OCI-LY7 (cell line): ENCODE results near the gene CNKSR2. TPM values are rescaled to one million over a fixed set of nuclear protein-coding genes. Genes with fewer than 3 reads are reported as not detected.

Experiments
- BruUV-seq: library from RNA; stranded (reverse); fragments of 400-500 nt; replicated peaks from 2 replicates; lab custom pipeline; 2021; lab: Mats Ljungman, UMichigan
- CTCF ChIA-PET: fragments of 300-600 bp; sonication (Branson Sonifier 250); formaldehyde crosslinking; loops from one replicate; lab custom pipeline; 2022; ENCODE audit warnings: antibody characterized with exemption; ENCODE audit not compliant: unreplicated experiment; lab: Charles Lee
- POLR2A ChIA-PET: fragments of 300-600 bp; sonication (Branson Sonifier 250); formaldehyde crosslinking; loops from one replicate; lab custom pipeline; 2022; ENCODE audit warnings: antibody characterized with exemption; lab: Charles Lee
- DNase-seq: peaks from one replicate; pipeline ENCODE4 v3.0.0-alpha.2; 2015; ENCODE audit warnings: low spot score
- H2AFZ ChIP-seq: fragments of 200-600 bp; sonication (generic), shearing (Covaris generic); 2 replicates; pipeline ENCODE4 v1.6.1; 2014; ENCODE audit warnings: mild to moderate bottlenecking, antibody characterized with exemption, low read length, moderate library complexity
- H3K27ac ChIP-seq: fragments of 200-600 bp; sonication (generic); 2 replicates; pipeline ENCODE4 v1.5.1; 2014; ENCODE audit warnings: mixed run types, low read depth, mild to moderate bottlenecking, moderate library complexity, low read length, inconsistent platforms; ENCODE audit not compliant: poor library complexity, severe bottlenecking
- H3K36me3 ChIP-seq: fragments of 200-600 bp; sonication (generic); 2 replicates; pipeline ENCODE4 v1.6.1; 2014; ENCODE audit warnings: mild to moderate bottlenecking, antibody characterized with exemption, low read length, moderate library complexity, mixed read lengths; ENCODE audit not compliant: insufficient read depth
- H3K4me1 ChIP-seq: fragments of 200-600 bp; sonication (generic); 2 replicates; pipeline ENCODE4 v1.5.1; 2014; ENCODE audit warnings: mild to moderate bottlenecking, low read length; ENCODE audit not compliant: insufficient read depth, poor library complexity, severe bottlenecking
- H3K4me2 ChIP-seq: fragments of 200-600 bp; sonication (generic); 2 replicates; pipeline ENCODE4 v1.6.1; 2014; ENCODE audit warnings: mild to moderate bottlenecking, low read length
- H3K4me3 ChIP-seq: fragments of 200-600 bp; sonication (generic); 2 replicates; pipeline ENCODE4 v1.5.1; 2014; ENCODE audit warnings: mild to moderate bottlenecking, low read depth, low read length; ENCODE audit not compliant: poor library complexity, severe bottlenecking
- H3K79me2 ChIP-seq: fragments of 200-600 bp; sonication (generic); 2 replicates; pipeline ENCODE4 v1.6.1; 2016; ENCODE audit warnings: low read depth, mild to moderate bottlenecking, low read length, moderate library complexity, mixed read lengths; ENCODE audit not compliant: insufficient read depth
- H3K9me2 ChIP-seq: fragments of 200-600 bp; sonication (generic); 2 replicates; pipeline ENCODE4 v1.6.1; 2016; ENCODE audit warnings: mild to moderate bottlenecking, low read length, mixed read lengths; ENCODE audit not compliant: insufficient read depth
- H3K9me3 ChIP-seq: fragments of 200-600 bp; sonication (generic); 2 replicates; pipeline ENCODE4 v1.6.1; 2014; ENCODE audit warnings: mild to moderate bottlenecking, mixed run types, low read length, mixed read lengths
- H4K20me1 ChIP-seq: fragments of 200-600 bp; sonication (generic); 2 replicates; pipeline ENCODE4 v1.6.1; 2014; ENCODE audit warnings: mild to moderate bottlenecking, antibody characterized with exemption, low read length, moderate library complexity, mixed read lengths; ENCODE audit not compliant: insufficient read depth
- EZH2phosphoT487 ChIP-seq: fragments of 200-600 bp; sonication (generic); IDR thresholded peaks from 2 replicates; pipeline ENCODE4 v1.6.1; 2018; ENCODE audit warnings: low read depth, borderline replicate concordance, mild to moderate bottlenecking, mixed run types, antibody characterized with exemption, low read length, moderate library complexity, mixed read lengths
- intact Hi-C: fragments of 100-400 bp; cut with micrococcal nuclease; formaldehyde crosslinking; loops from one replicate; pipeline ENCODE4 v1.10.0; 2022; ENCODE audit not compliant: unreplicated experiment
- total RNA-seq, 2 experiments: library from RNA; depleted of rRNA in 1 of 2; stranded (reverse); fragments of >200 nt in 1 of 2; shearing (Covaris generic) in 1 of 2; gene quantifications; 2 replicates each; pipeline ENCODE4 v1.2.3, GENCODE V29; 2014 to 2022
- TF ChIP-seq, protein P1 (sequence below): fragments of 200-600 bp; sonication (generic); conservative IDR thresholded peaks from 2 replicates; pipeline ENCODE4 v1.5.1; 2014; ENCODE audit warnings: mild to moderate bottlenecking, antibody characterized with exemption, low read length, moderate library complexity, mixed read lengths

The CNKSR2 gene
- total RNA-seq, 2 experiments from 2014 or later: not detected

DNA sequence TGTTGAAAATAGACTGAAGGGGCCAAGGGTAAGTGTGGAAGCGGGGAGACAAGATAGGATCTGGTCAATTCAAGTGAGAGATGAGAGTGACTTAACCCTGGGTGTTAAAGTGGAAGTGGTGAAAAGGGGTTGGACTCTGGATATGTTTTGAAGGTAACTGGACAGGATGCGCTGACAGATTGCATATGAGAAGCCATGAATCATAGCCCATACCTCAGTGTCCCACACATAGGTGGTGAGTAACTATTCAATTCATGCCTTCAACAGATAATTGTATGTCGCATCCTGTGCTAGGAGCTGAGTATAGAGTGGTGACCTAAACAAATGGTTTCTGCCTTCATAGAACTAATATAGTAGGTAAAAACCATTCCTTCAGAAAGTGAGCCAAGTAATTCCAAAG, 207.3 kb downstream of the CNKSR2 start:
- ChIA-PET CTCF (no interaction called here), POLR2A (no interaction called here)
- no peak for TF ChIP-seq EZH2phosphoT487
- TF ChIP-seq, protein P1, sequence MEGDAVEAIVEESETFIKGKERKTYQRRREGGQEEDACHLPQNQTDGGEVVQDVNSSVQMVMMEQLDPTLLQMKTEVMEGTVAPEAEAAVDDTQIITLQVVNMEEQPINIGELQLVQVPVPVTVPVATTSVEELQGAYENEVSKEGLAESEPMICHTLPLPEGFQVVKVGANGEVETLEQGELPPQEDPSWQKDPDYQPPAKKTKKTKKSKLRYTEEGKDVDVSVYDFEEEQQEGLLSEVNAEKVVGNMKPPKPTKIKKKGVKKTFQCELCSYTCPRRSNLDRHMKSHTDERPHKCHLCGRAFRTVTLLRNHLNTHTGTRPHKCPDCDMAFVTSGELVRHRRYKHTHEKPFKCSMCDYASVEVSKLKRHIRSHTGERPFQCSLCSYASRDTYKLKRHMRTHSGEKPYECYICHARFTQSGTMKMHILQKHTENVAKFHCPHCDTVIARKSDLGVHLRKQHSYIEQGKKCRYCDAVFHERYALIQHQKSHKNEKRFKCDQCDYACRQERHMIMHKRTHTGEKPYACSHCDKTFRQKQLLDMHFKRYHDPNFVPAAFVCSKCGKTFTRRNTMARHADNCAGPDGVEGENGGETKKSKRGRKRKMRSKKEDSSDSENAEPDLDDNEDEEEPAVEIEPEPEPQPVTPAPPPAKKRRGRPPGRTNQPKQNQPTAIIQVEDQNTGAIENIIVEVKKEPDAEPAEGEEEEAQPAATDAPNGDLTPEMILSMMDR: no peak
- H4K20me1 ChIP-seq: no peaks in the 10 kb centered on the region
- H2AFZ ChIP-seq: no peak overlapping the region
- BruUV-seq: no TSS peak
- H3K9me3 ChIP-seq: no peaks in the 10 kb centered on the region
- no peak overlapping the region for H3K4me2 ChIP-seq
- H3K36me3 ChIP-seq: no peaks in the 10 kb centered on the region
- no peaks in the 10 kb centered on the region for H3K4me1 ChIP-seq
- DNase-seq: no peak
- H3K79me2 ChIP-seq: no peaks in the 10 kb centered on the region
- no peak overlapping the region for H3K4me3 ChIP-seq
- no peak overlapping the region for H3K27ac ChIP-seq
- intact Hi-C loops: no loop called here
- no peaks in the 10 kb centered on the region for H3K9me2 ChIP-seq

DNA sequence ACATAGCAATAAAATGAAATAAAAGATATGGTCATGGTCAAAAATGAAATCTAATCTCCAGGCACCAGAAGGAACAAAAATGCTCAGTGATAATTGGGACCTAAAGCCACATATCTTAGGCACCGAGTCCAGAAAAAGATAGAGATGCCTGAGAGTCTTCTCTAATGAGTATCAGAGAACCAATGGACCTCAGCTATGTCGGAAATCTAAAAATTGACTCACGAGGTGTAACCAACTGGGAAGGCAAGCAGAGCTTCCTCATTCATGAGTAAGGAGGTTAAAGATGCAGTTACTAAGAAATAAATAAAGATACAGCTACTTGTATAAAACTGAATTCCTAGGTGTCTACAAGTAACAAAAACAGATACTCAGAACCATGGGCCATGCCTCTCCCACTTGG, 211.8 kb downstream of the CNKSR2 start:
- no peaks in the 10 kb centered on the region for H3K4me1 ChIP-seq
- H3K79me2 ChIP-seq: no peaks in the 10 kb centered on the region
- H3K36me3 ChIP-seq: no peaks in the 10 kb centered on the region
- no peak overlapping the region for H3K4me3 ChIP-seq
- ChIA-PET POLR2A (interaction anchor here (0.6 to 0.7 kb wide), 2 partner anchors 15 to 734 kb away, joined by 3 read pairs; no protein-coding TSS in a partner anchor), CTCF (no interaction called here)
- intact Hi-C loops: no loop called here
- no peaks in the 10 kb centered on the region for H4K20me1 ChIP-seq
- DNase-seq: no peak
- H3K4me2 ChIP-seq: no peak overlapping the region
- no peaks in the 10 kb centered on the region for H3K9me3 ChIP-seq
- no peak overlapping the region for H2AFZ ChIP-seq
- BruUV-seq: no TSS peak
- no peak for TF ChIP-seq EZH2phosphoT487
- TF ChIP-seq, protein P1: no peak
- H3K27ac ChIP-seq: no peak overlapping the region
- H3K9me2 ChIP-seq: no peaks in the 10 kb centered on the region

DNA sequence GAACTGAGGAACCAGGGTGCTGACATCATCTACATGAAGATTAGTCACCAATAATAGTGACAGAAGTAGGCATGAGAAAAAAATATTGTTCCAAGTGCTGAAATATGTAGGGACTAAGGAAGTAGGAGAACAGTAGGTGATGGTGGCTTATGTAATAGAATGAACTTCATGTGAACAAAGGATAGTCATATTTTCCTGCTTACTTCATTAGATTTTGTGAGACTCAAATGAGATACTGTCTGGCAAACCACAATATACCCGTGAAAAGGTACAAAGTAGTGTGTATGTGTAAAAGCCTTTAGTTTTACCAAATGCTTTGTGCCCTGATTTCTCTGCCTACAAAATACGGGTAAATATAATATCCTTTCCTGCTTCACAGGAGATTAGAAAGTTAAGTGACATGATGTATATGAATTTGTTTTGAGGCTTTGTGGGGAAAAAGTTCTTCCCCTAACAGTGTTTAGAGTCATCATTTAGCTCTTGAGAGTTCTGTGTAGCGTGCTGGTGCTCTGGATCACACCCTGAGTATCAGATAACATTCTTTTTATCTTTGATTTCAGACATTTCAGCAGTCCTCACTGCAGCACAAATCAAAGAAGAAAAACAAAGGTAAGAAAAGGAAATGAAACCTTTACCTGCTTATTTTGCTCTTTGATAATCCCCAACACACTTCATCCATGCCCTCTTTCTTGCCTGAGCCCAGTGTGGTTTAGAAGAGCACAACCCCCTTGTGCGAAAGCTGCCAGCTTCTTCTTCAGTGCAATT, 216.0 kb downstream of the CNKSR2 start:
- H3K79me2 ChIP-seq: no peaks in the 10 kb centered on the region
- no peaks in the 10 kb centered on the region for H4K20me1 ChIP-seq
- no peak overlapping the region for H3K4me3 ChIP-seq
- H3K9me2 ChIP-seq: no peaks in the 10 kb centered on the region
- intact Hi-C loops: no loop called here
- H3K36me3 ChIP-seq: no peaks in the 10 kb centered on the region
- ChIA-PET CTCF (no interaction called here), POLR2A (no interaction called here)
- BruUV-seq: no TSS peak
- H3K4me2 ChIP-seq: no peak overlapping the region
- H2AFZ ChIP-seq: no peak overlapping the region
- DNase-seq: no peak
- no peaks in the 10 kb centered on the region for H3K4me1 ChIP-seq
- H3K27ac ChIP-seq: no peak overlapping the region
- H3K9me3 ChIP-seq: no peaks in the 10 kb centered on the region
- TF ChIP-seq EZH2phosphoT487: no peak
- TF ChIP-seq, protein P1: no peak
